SJSA1 (cell line): ENCODE measurements around the gene NME3. TPM values are rescaled to one million over a fixed set of nuclear protein-coding genes. Genes with fewer than 3 reads are reported as not detected.

Experiments used
- DNase-seq, 2 experiments: peaks; one replicate each; pipeline ENCODE4 v3.0.0-alpha.2; 2015 to 2020; ENCODE audit warnings: low spot score in 2 of 2, low read depth in 1 of 2
- H3K27ac ChIP-seq: fragments of 250-450 bp; sonication (Bioruptor Pico); 2 replicates; pipeline ENCODE4 v1.5.1; 2020; ENCODE audit warnings: mild to moderate bottlenecking, moderate library complexity
- H3K27me3 ChIP-seq: fragments of 250-450 bp; sonication (Bioruptor Pico); replicated peaks from 2 replicates; pipeline ENCODE4 v1.5.1; 2020; ENCODE audit warnings: mild to moderate bottlenecking, moderate library complexity
- H3K36me3 ChIP-seq: fragments of 250-450 bp; sonication (Bioruptor Pico); 2 replicates; pipeline ENCODE4 v1.5.1; 2020; ENCODE audit warnings: mild to moderate bottlenecking
- H3K4me1 ChIP-seq: fragments of 250-450 bp; sonication (Bioruptor Pico); replicated peaks from 2 replicates; pipeline ENCODE4 v1.6.1; 2021; ENCODE audit warnings: mild to moderate bottlenecking
- H3K4me3 ChIP-seq: fragments of 250-450 bp; sonication (Bioruptor Pico); 2 replicates; pipeline ENCODE4 v1.5.1; 2020; ENCODE audit warnings: mild to moderate bottlenecking
- H3K9me3 ChIP-seq: fragments of 250-450 bp; sonication (Bioruptor Pico); replicated peaks from 2 replicates; pipeline ENCODE4 v1.5.1; 2020; ENCODE audit warnings: mild to moderate bottlenecking
- total RNA-seq: library from RNA; depleted of rRNA; stranded (reverse); fragments of >200 nt; shearing (Covaris generic); gene quantifications from 2 replicates; pipeline ENCODE4 v1.2.3, GENCODE V29; 2014

The NME3 gene
- total RNA-seq, 1 experiment from 2014 or later: 19.9 TPM

- Histone ChIP-seq H3K4me3 (no peak overlapping the region), H3K36me3 (peaks cover 60% of the 10 kb centered on the region)
- no peak for DNase-seq
Observed at GRCh38 chr16:1780677-1781072, 9.3 kb upstream of the NME3 start.

GRCh38 chr16:1779741-1780676, 8.7 kb upstream of the NME3 start:
- no peak overlapping the region for H3K4me3 ChIP-seq
- H3K27ac ChIP-seq: no peak overlapping the region
- DNase-seq: no peak
- H3K27me3 ChIP-seq: no peaks in the 10 kb centered on the region
- peaks cover 62% of the 10 kb centered on the region for H3K36me3 ChIP-seq
- no peaks in the 10 kb centered on the region for H3K9me3 ChIP-seq
- H3K4me1 ChIP-seq: peaks cover 17% of the 10 kb centered on the region

More at GRCh38 chr16:1780677-1781072, 9.3 kb upstream of the NME3 start:
- no peak overlapping the region for H3K27ac ChIP-seq
- peaks cover 17% of the 10 kb centered on the region for H3K4me1 ChIP-seq
- H3K27me3 ChIP-seq: no peaks in the 10 kb centered on the region
- no peaks in the 10 kb centered on the region for H3K9me3 ChIP-seq

GRCh38 chr16:1779234-1779701, 7.9 kb upstream of the NME3 start:
- Histone ChIP-seq H3K4me3 (no peak overlapping the region), H3K4me1 (peaks cover 19% of the 10 kb centered on the region), H3K9me3 (no peaks in the 10 kb centered on the region), H3K36me3 (peaks cover 66% of the 10 kb centered on the region), H3K27me3 (no peaks in the 10 kb centered on the region), H3K27ac (no peak overlapping the region)
- no peak for DNase-seq

GRCh38 chr16:1778200-1779179, 7.1 kb upstream of the NME3 start:
- no peak overlapping the region for H3K4me3 ChIP-seq
- no peaks in the 10 kb centered on the region for H3K27me3 ChIP-seq
- peaks cover 67% of the 10 kb centered on the region for H3K36me3 ChIP-seq
- no peak for DNase-seq
- no peaks in the 10 kb centered on the region for H3K9me3 ChIP-seq
- no peak overlapping the region for H3K27ac ChIP-seq
- H3K4me1 ChIP-seq: peaks cover 21% of the 10 kb centered on the region

GRCh38 chr16:1777375-1778199, 6.2 kb upstream of the NME3 start:
- Histone ChIP-seq H3K36me3 (peaks cover 69% of the 10 kb centered on the region), H3K27me3 (no peaks in the 10 kb centered on the region), H3K27ac (no peak overlapping the region), H3K9me3 (peaks cover 3% of the 10 kb centered on the region), H3K4me1 (peaks cover 21% of the 10 kb centered on the region), H3K4me3 (no peak overlapping the region)
- no peak for DNase-seq

- no peak overlapping the region for H3K27ac ChIP-seq
- peaks cover 71% of the 10 kb centered on the region for H3K36me3 ChIP-seq
- H3K9me3 ChIP-seq: peaks cover 4% of the 10 kb centered on the region
- no peaks in the 10 kb centered on the region for H3K27me3 ChIP-seq
- no peak overlapping the region for H3K4me3 ChIP-seq
- no peak for DNase-seq
- H3K4me1 ChIP-seq: peaks cover 23% of the 10 kb centered on the region
Observed at GRCh38 chr16:1776991-1777374, 5.6 kb upstream of the NME3 start.

GRCh38 chr16:1776672-1776955, 5.3 kb upstream of the NME3 start:
- H3K9me3 ChIP-seq: peaks cover 4% of the 10 kb centered on the region
- DNase-seq: no peak
- no peaks in the 10 kb centered on the region for H3K27me3 ChIP-seq
- peaks cover 70% of the 10 kb centered on the region for H3K36me3 ChIP-seq
- peaks cover 22% of the 10 kb centered on the region for H3K4me1 ChIP-seq
- no peak overlapping the region for H3K4me3 ChIP-seq
- H3K27ac ChIP-seq: no peak overlapping the region

GRCh38 chr16:1775846-1776671, 4.7 kb upstream of the NME3 start:
- DNase-seq: no peak
- Histone ChIP-seq H3K9me3 (peaks cover 4% of the 10 kb centered on the region), H3K27ac (no peak overlapping the region), H3K27me3 (no peaks in the 10 kb centered on the region), H3K4me3 (no peak overlapping the region), H3K4me1 (peaks cover 21% of the 10 kb centered on the region), H3K36me3 (peaks cover 73% of the 10 kb centered on the region)

GRCh38 chr16:1775006-1775845, 3.9 kb upstream of the NME3 start:
- Histone ChIP-seq H3K27me3 (no peaks in the 10 kb centered on the region), H3K4me3 (no peak overlapping the region), H3K27ac (no peak overlapping the region), H3K4me1 (peaks cover 29% of the 10 kb centered on the region), H3K36me3 (peaks cover 81% of the 10 kb centered on the region), H3K9me3 (peaks cover 4% of the 10 kb centered on the region)
- DNase-seq: no peak

- Histone ChIP-seq H3K4me3 (peak overlapping the region; percentile 98), H3K4me1 (peaks cover 30% of the 10 kb centered on the region), H3K9me3 (peaks cover 4% of the 10 kb centered on the region), H3K27ac (no peak overlapping the region), H3K36me3 (peaks cover 82% of the 10 kb centered on the region), H3K27me3 (no peaks in the 10 kb centered on the region)
- no peak for DNase-seq
Observed at GRCh38 chr16:1774448-1774780, 3.1 kb upstream of the NME3 start.

GRCh38 chr16:1773703-1774447, 2.5 kb upstream of the NME3 start:
- peak overlapping the region; percentile 98 for H3K4me3 ChIP-seq
- H3K9me3 ChIP-seq: peaks cover 4% of the 10 kb centered on the region
- H3K27me3 ChIP-seq: no peaks in the 10 kb centered on the region
- no peak for DNase-seq
- H3K27ac ChIP-seq: no peak overlapping the region
- peaks cover 84% of the 10 kb centered on the region for H3K36me3 ChIP-seq
- H3K4me1 ChIP-seq: peaks cover 30% of the 10 kb centered on the region
